Neural cell (in vitro differentiated cells): Measurements from ENCODE around the gene ADAMTS15.

Experiments used
- EP300 ChIP-seq: fragments of 450-650 bp; conservative IDR thresholded peaks from 2 replicates; pipeline ENCODE4 v1.6.1; 2014; ENCODE audit warnings: antibody characterized with exemption, mild to moderate bottlenecking, moderate library complexity; ENCODE audit not compliant: poor library complexity, severe bottlenecking
- EZH2 ChIP-seq: fragments of 200-600, 300-800 bp; shearing (Covaris generic), sonication (generic); IDR thresholded peaks from 2 replicates; pipeline ENCODE4 v1.6.1; 2014; ENCODE audit warnings: antibody characterized with exemption, low read length, borderline replicate concordance, mild to moderate bottlenecking; ENCODE audit not compliant: insufficient read depth, poor library complexity, severe bottlenecking
- POLR2AphosphoS5 ChIP-seq: IDR thresholded peaks from 2 replicates; pipeline ENCODE4 v1.6.1; 2012
- RAD21 ChIP-seq: fragments of 450-650 bp; conservative IDR thresholded peaks from 2 replicates; pipeline ENCODE4 v1.6.1; 2014; ENCODE audit warnings: antibody characterized with exemption, mild to moderate bottlenecking, moderate library complexity
- SMC3 ChIP-seq: fragments of 450-650 bp; conservative IDR thresholded peaks from 2 replicates; pipeline ENCODE4 v1.6.1; 2014; ENCODE audit warnings: antibody characterized with exemption, mild to moderate bottlenecking, moderate library complexity; ENCODE audit not compliant: poor library complexity
- TAF1 ChIP-seq: IDR thresholded peaks from 2 replicates; pipeline ENCODE4 v1.6.1; 2012; ENCODE audit warnings: low read depth
- TF ChIP-seq, protein P1 (sequence below): fragments of 450-650 bp; IDR thresholded peaks from 2 replicates; pipeline ENCODE4 v1.5.1; 2014; ENCODE audit warnings: antibody characterized with exemption, mild to moderate bottlenecking, moderate library complexity; ENCODE audit not compliant: poor library complexity, severe bottlenecking

DNA sequence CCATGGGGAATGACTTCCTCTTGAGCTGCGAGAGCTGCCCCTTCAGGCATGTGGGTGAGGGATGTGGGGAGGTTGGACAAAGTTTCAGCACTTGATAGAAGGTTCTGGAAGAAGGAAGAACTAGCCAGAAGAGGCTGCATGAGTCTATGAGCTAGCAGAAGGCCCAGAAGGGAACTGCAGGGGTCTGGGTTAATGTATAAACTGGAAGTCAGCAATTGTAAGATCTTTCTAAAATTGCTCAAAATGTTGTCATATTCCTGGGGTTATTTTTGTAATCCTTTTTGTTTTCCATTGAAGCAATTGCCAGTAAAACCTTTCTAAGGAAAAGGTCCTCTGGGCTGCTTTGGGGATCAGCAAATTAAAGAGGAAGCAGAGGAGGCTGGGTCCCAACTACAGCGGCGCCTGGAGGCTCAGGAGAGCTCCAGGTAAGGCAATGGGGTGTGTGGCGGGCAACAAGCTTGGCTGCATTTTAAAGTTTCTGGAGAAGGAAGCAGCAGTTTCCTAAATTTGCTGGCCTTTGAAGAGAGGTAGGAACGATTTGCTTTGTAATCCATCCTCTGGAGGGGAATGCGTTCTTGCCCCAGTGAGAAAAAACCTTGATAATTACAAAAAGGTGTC, 29.2 kb downstream of the ADAMTS15 start:
- TF ChIP-seq TAF1 (no peak), EZH2 (no peak), POLR2AphosphoS5 (no peak), RAD21 (no peak), SMC3 (no peak), EP300 (no peak)
- TF ChIP-seq, protein P1, sequence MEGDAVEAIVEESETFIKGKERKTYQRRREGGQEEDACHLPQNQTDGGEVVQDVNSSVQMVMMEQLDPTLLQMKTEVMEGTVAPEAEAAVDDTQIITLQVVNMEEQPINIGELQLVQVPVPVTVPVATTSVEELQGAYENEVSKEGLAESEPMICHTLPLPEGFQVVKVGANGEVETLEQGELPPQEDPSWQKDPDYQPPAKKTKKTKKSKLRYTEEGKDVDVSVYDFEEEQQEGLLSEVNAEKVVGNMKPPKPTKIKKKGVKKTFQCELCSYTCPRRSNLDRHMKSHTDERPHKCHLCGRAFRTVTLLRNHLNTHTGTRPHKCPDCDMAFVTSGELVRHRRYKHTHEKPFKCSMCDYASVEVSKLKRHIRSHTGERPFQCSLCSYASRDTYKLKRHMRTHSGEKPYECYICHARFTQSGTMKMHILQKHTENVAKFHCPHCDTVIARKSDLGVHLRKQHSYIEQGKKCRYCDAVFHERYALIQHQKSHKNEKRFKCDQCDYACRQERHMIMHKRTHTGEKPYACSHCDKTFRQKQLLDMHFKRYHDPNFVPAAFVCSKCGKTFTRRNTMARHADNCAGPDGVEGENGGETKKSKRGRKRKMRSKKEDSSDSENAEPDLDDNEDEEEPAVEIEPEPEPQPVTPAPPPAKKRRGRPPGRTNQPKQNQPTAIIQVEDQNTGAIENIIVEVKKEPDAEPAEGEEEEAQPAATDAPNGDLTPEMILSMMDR, result no peak
